H9 (cell line): ENCODE measurements around the gene TEX19. TPM values are rescaled to one million over a fixed set of nuclear protein-coding genes. Genes with fewer than 3 reads are reported as not detected.

Experiments used
- DNase-seq: peaks from one replicate; pipeline ENCODE4 v3.0.0-alpha.2; 2017
- H2AFZ ChIP-seq: one replicate; pipeline ENCODE4 v1.6.1; 2013; ENCODE audit warnings: mild to moderate bottlenecking, low read length, control low read depth, moderate library complexity
- H2AK5ac ChIP-seq: 2 replicates; pipeline ENCODE4 v1.6.1; 2013; ENCODE audit warnings: low read length, control low read depth, mixed read lengths; ENCODE audit not compliant: insufficient read length
- H2BK120ac ChIP-seq: one replicate; pipeline ENCODE4 v1.6.1; 2013; ENCODE audit warnings: low read depth, mild to moderate bottlenecking, low read length, control low read depth, inconsistent platforms; ENCODE audit not compliant: poor library complexity, severe bottlenecking
- H2BK12ac ChIP-seq: 2 replicates; pipeline ENCODE4 v1.6.1; 2013; ENCODE audit warnings: low read length, control low read depth, mixed read lengths, low read depth; ENCODE audit not compliant: insufficient read length
- H2BK15ac ChIP-seq: 2 replicates; pipeline ENCODE4 v1.6.1; 2013; ENCODE audit warnings: low read depth, low read length, control low read depth
- H2BK20ac ChIP-seq: one replicate; pipeline ENCODE4 v1.6.1; 2013; ENCODE audit warnings: low read depth, mild to moderate bottlenecking, low read length, control low read depth, inconsistent platforms; ENCODE audit not compliant: poor library complexity, severe bottlenecking
- H2BK5ac ChIP-seq: 2 replicates; pipeline ENCODE4 v1.6.1; 2013; ENCODE audit warnings: low read length, control low read depth, mixed read lengths; ENCODE audit not compliant: insufficient read length
- H3K14ac ChIP-seq: 2 replicates; pipeline ENCODE4 v1.6.1; 2013; ENCODE audit warnings: low read length, control low read depth; ENCODE audit not compliant: insufficient read depth
- H3K18ac ChIP-seq: 2 replicates; pipeline ENCODE4 v1.6.1; 2013; ENCODE audit warnings: low read depth, mild to moderate bottlenecking, mixed read lengths, low read length, control low read depth; ENCODE audit not compliant: insufficient read length
- H3K23ac ChIP-seq: 2 replicates; pipeline ENCODE4 v1.6.1; 2013; ENCODE audit warnings: low read length, control low read depth, mixed read lengths, low read depth; ENCODE audit not compliant: insufficient read length
- H3K23me2 ChIP-seq: 2 replicates; pipeline ENCODE4 v1.6.1; 2013; ENCODE audit warnings: low read depth, mild to moderate bottlenecking, mixed read lengths, low read length, control low read depth; ENCODE audit not compliant: insufficient read length, poor library complexity, severe bottlenecking
- H3K27ac ChIP-seq: 2 replicates; pipeline ENCODE4 v1.5.1; 2013; ENCODE audit warnings: low read length, control low read depth, mixed read lengths, low read depth; ENCODE audit not compliant: insufficient read length
- H3K27me3 ChIP-seq: 2 replicates; pipeline ENCODE4 v1.6.1; 2013; ENCODE audit warnings: low read length, control low read depth, inconsistent platforms; ENCODE audit not compliant: insufficient read depth
- H3K4ac ChIP-seq: 2 replicates; pipeline ENCODE4 v1.6.1; 2013; ENCODE audit warnings: low read depth, mild to moderate bottlenecking, control low read depth, inconsistent platforms, low read length, moderate library complexity
- H3K4me1 ChIP-seq: 2 replicates; pipeline ENCODE4 v1.6.1; 2013; ENCODE audit warnings: low read length, control low read depth, inconsistent platforms; ENCODE audit not compliant: insufficient read depth
- H3K4me2 ChIP-seq: 2 replicates; pipeline ENCODE4 v1.6.1; 2013; ENCODE audit warnings: low read length, control low read depth, mixed read lengths; ENCODE audit not compliant: insufficient read length, insufficient read depth
- H3K56ac ChIP-seq: 2 replicates; pipeline ENCODE4 v1.6.1; 2013; ENCODE audit warnings: low read depth, mild to moderate bottlenecking, mixed read lengths, low read length, control low read depth; ENCODE audit not compliant: insufficient read length
- H3K79me1 ChIP-seq: 2 replicates; pipeline ENCODE4 v1.6.1; 2013; ENCODE audit warnings: low read depth, mild to moderate bottlenecking, moderate library complexity, low read length, control low read depth, inconsistent platforms; ENCODE audit not compliant: insufficient read depth, poor library complexity, severe bottlenecking
- H3K79me2 ChIP-seq: 2 replicates; pipeline ENCODE4 v1.6.1; 2013; ENCODE audit warnings: low read length, control low read depth, inconsistent platforms; ENCODE audit not compliant: insufficient read depth
- H3K9ac ChIP-seq: 2 replicates; pipeline ENCODE4 v1.6.1; 2013; ENCODE audit warnings: low read length, control low read depth, mixed read lengths; ENCODE audit not compliant: insufficient read length; ENCODE audit errors: extremely low read depth
- H3K9me3 ChIP-seq: one replicate; pipeline ENCODE4 v1.6.1; 2013; ENCODE audit warnings: low read depth, low read length, inconsistent platforms; ENCODE audit not compliant: control insufficient read depth
- H3T11ph ChIP-seq: one replicate; pipeline ENCODE4 v1.6.1; 2013; ENCODE audit warnings: mild to moderate bottlenecking, low read length, control low read depth, inconsistent platforms
- H4K20me1 ChIP-seq: one replicate; pipeline ENCODE4 v1.6.1; 2013; ENCODE audit not compliant: control insufficient read depth, insufficient read length, insufficient read depth
- H4K5ac ChIP-seq: 2 replicates; pipeline ENCODE4 v1.6.1; 2013; ENCODE audit warnings: low read depth, mild to moderate bottlenecking, mixed read lengths, low read length, control low read depth; ENCODE audit not compliant: insufficient read length
- H4K8ac ChIP-seq: replicated peaks from 2 replicates; pipeline ENCODE4 v1.6.1; 2013; ENCODE audit warnings: low read length, control low read depth, mixed read lengths, low read depth; ENCODE audit not compliant: insufficient read length
- H4K91ac ChIP-seq: 2 replicates; pipeline ENCODE4 v1.6.1; 2013; ENCODE audit warnings: low read depth, mild to moderate bottlenecking, moderate library complexity, mixed read lengths, low read length, control low read depth; ENCODE audit not compliant: insufficient read length
- H3K27ac Mint-ChIP-seq, 3 experiments: 2 replicates in 2 of 3; 3 replicates in 1 of 3; pipeline ENCODE4 v1.8.0; 2020 to 2021; ENCODE audit warnings: mixed read lengths in 3 of 3, mild to moderate bottlenecking in 1 of 3, moderate library complexity in 1 of 3
- H3K27me3 Mint-ChIP-seq: 2 replicates; pipeline ENCODE4 v1.8.0; 2021; ENCODE audit warnings: low read depth, mild to moderate bottlenecking, moderate library complexity, mixed read lengths
- H3K36me3 Mint-ChIP-seq, 3 experiments: 2 replicates in 2 of 3; 3 replicates in 1 of 3; pipeline ENCODE4 v1.8.0; 2020 to 2021; ENCODE audit warnings: low read depth in 3 of 3, mixed read lengths in 3 of 3; ENCODE audit not compliant: insufficient read depth in 1 of 3
- H3K4me1 Mint-ChIP-seq, 2 experiments: 2 replicates each; pipeline ENCODE4 v1.8.0; 2020; ENCODE audit warnings: mixed read lengths in 2 of 2
- H3K4me3 Mint-ChIP-seq, 2 experiments: 2 replicates in 1 of 2; 3 replicates in 1 of 2; pipeline ENCODE4 v1.8.0; 2020 to 2021; ENCODE audit warnings: mild to moderate bottlenecking in 2 of 2, mixed read lengths in 2 of 2, moderate library complexity in 1 of 2
- H3K9me3 Mint-ChIP-seq, 2 experiments: 2 replicates in 1 of 2; 3 replicates in 1 of 2; pipeline ENCODE4 v1.8.0; 2020; ENCODE audit warnings: mild to moderate bottlenecking in 2 of 2, mixed read lengths in 2 of 2, moderate library complexity in 1 of 2
- WGBS: extraction: QIAGEN DNeasy Blood & Tissue Kit; methylation state at CpG from one replicate; pipeline ENCODE4 v1.1.7; 2013; ENCODE audit warnings: missing lambda C conversion rate, low lambda C conversion rate, mixed read lengths; ENCODE audit not compliant: insufficient read length; ENCODE audit errors: extremely low coverage; 5-methylcytosine and 5-hydroxymethylcytosine counted together
- total RNA-seq: library from RNA; stranded (reverse); gene quantifications from 2 replicates; pipeline ENCODE4 v1.2.1, GENCODE V29; 2021
- TF ChIP-seq, protein P1 (sequence below): fragments of 200-600 bp; sonication (generic); conservative IDR thresholded peaks from 3 replicates; pipeline ENCODE4 v1.8.0; 2021; ENCODE audit warnings: antibody characterized with exemption, mild to moderate bottlenecking

The TEX19 gene
- total RNA-seq, 1 experiment from 2014 or later: 1.4 TPM

DNA sequence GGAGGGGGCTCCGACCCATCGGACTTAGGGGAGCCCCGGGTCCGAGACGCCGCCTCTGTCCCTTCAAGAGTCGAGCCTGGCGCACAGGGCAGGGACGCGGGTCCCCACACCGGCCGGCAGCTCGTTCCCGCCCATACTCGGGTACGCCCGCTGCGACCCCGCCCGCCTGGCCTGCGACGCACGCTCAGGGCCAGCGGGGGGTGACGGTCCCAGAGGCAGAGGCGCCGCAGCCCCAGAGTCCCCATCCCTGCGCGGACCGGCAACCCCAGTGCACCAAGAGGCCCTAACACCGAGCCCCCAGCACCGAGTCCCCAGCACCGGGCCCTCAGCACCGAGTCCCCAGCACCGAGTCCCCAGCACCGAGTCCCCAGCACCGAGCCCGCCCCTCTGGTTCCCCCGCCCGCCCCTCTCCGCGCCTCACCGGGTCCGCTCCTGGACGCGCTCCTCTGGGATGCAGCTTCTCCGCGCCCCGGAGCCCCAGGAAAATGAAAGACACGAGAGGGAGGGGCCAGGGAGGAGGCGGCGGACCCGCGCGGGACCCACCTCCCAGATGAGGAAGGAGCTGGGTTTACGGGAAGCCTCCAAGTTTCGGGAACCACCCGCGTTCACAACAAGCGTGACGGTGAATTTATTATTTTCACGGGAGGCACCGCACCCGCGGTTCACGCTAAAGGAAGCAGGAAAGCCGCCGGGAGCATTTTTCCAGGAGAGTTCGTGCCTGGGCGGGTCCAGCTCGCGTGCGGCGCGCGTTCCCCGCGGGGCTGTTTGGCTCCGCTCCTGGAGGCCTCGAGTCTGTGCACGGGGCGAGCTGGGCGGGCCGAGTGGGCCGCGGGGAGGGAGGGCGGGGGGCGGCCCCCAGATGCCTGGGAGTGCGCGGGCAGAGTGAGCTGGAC, 25.5 kb upstream of the TEX19 start, which contains the start of gene SECTM1:
SECTM1 (minus strand) TSS at position 488 of the 893 bp plus-strand sequence. CDS start 6,526 bp downstream, outside the sequence.
- DNase-seq: peak; percentile 61
- Histone ChIP-seq H2BK12ac (no peak within 1 kb of the TSS), H4K20me1 (no peaks in the 10 kb centered on the region), H4K5ac (no peak within 1 kb of the TSS), H3K18ac (no peak within 1 kb of the TSS), H3K4ac (no peak within 1 kb of the TSS), H4K8ac (no peak within 1 kb of the TSS), H2BK5ac (no peak within 1 kb of the TSS), H2BK20ac (no peak within 1 kb of the TSS), H3K4me2 (peak within 1 kb of the TSS; percentile 30), H3K23ac (no peak within 1 kb of the TSS), H3K4me1 (no peaks in the 10 kb centered on the region), H3K14ac (no peak within 1 kb of the TSS; the same call in 1 of the 2 replicates), H3K9me3 (no peaks in the 10 kb centered on the region), H2BK15ac (no peak within 1 kb of the TSS), H3K79me2 (no peaks in the 10 kb centered on the region), H3K27ac (no peak within 1 kb of the TSS), H3T11ph (no peak within 1 kb of the TSS), H2AFZ (no peak within 1 kb of the TSS), H3K27me3 (peaks cover 10% of the 10 kb centered on the region; the same call in 1 of the 2 replicates), H2AK5ac (no peak within 1 kb of the TSS), H3K56ac (no peak within 1 kb of the TSS), H3K23me2 (no peaks in the 10 kb centered on the region), H4K91ac (no peak within 1 kb of the TSS), H2BK120ac (no peak within 1 kb of the TSS), H3K79me1 (no peaks in the 10 kb centered on the region), H3K9ac (no peak within 1 kb of the TSS)
- Mint-ChIP-seq H3K4me3 (peak within 1 kb of the TSS; percentile 44 to 71), H3K36me3 (no peaks in the 10 kb centered on the region; a peak in 1 of 7 replicates), H3K9me3 (0 out of 5 replicates have a peak, but pooled peaks cover 0 to 3% of the 10 kb centered on the region in 2 experiments), H3K27me3 (peaks cover 99% of the 10 kb centered on the region), H3K27ac (no peak within 1 kb of the TSS), H3K4me1 (peaks cover 11 to 29% of the 10 kb centered on the region in 2 experiments)
- no CpG with 5 or more reads among the region's 90 CpGs for WGBS
- TF ChIP-seq, protein P1, sequence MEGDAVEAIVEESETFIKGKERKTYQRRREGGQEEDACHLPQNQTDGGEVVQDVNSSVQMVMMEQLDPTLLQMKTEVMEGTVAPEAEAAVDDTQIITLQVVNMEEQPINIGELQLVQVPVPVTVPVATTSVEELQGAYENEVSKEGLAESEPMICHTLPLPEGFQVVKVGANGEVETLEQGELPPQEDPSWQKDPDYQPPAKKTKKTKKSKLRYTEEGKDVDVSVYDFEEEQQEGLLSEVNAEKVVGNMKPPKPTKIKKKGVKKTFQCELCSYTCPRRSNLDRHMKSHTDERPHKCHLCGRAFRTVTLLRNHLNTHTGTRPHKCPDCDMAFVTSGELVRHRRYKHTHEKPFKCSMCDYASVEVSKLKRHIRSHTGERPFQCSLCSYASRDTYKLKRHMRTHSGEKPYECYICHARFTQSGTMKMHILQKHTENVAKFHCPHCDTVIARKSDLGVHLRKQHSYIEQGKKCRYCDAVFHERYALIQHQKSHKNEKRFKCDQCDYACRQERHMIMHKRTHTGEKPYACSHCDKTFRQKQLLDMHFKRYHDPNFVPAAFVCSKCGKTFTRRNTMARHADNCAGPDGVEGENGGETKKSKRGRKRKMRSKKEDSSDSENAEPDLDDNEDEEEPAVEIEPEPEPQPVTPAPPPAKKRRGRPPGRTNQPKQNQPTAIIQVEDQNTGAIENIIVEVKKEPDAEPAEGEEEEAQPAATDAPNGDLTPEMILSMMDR: no peak
